ENCODE results near the gene MPIG6B. TPM values are rescaled to one million over a fixed set of nuclear protein-coding genes. Genes with fewer than 3 reads are reported as not detected.

MPIG6B gene
- total and polyA plus RNA-seq, 11 donors: 0.17 to 1.00 (median 0.34) TPM; not detected in 2

GRCh38 chr6:31687860-31688693 lies 35.1 kb upstream of the MPIG6B start:
- H3K4me1 ChIP-seq: peaks cover 0 to 5% (median 0%) of the 10 kb centered on the region in 12 donors
- DNase-seq: peak in 1 of 5 donors; percentile 55
- H3K27ac ChIP-seq: no peak overlapping the region
- ATAC-seq: no peak
- peaks cover 0 to 90% (median 80%) of the 10 kb centered on the region in 9 donors for H3K36me3 ChIP-seq
- intact Hi-C loops (cut with DNase I): loop anchor here in 4 of 10 donors (10.0 kb wide), 3 partner anchors 77 to 267 kb away; partner anchors contain the start of genes NELFE (in 3 of the 4), SKIC2 (in 3 of the 4), NEU1 (in 1 of the 4) and SAPCD1 (in 1 of the 4)
- WGBS, 4 donors: 79 to 84% (median 81%) methylated on average over 14 of the region's 14 CpGs
- TF ChIP-seq POLR2A (IDR thresholded peaks at IDR 0.05) (no peak), CTCF (IDR thresholded peaks at IDR 0.05) (no peak)
- no peaks in the 10 kb centered on the region for H3K9me3 ChIP-seq
- H3K4me3 ChIP-seq: no peak overlapping the region
- no peaks in the 10 kb centered on the region for H3K27me3 ChIP-seq

- H3K36me3 ChIP-seq: peaks cover 0 to 96% (median 92%) of the 10 kb centered on the region in 9 donors
- intact Hi-C loops (cut with DNase I): loop anchor here in 4 of 10 donors (10.0 kb wide), 3 partner anchors 75 to 265 kb away; partner anchors contain the start of genes NELFE (in 3 of the 4), SKIC2 (in 3 of the 4), NEU1 (in 1 of the 4) and SAPCD1 (in 1 of the 4)
- H3K9me3 ChIP-seq: no peaks in the 10 kb centered on the region
- TF ChIP-seq POLR2A (IDR thresholded peaks at IDR 0.05): no peak
- peak in 5 of 12 donors; percentile 9 to 39 (median 29) for TF ChIP-seq CTCF (IDR thresholded peaks at IDR 0.05)
- ATAC-seq (no peak), DNase-seq (peak in 1 of 5 donors; percentile 36)
- H3K4me1 ChIP-seq: peaks cover 0 to 5% (median 0%) of the 10 kb centered on the region in 12 donors
- H3K27me3 ChIP-seq: no peaks in the 10 kb centered on the region
- H3K4me3 ChIP-seq: no peak overlapping the region
- WGBS, 4 donors: 76 to 83% (median 80%) methylated on average over 11 of the region's 11 CpGs
- H3K27ac ChIP-seq: no peak overlapping the region
Observed at GRCh38 chr6:31689249-31690110, 33.7 kb upstream of the MPIG6B start.

- H3K36me3 ChIP-seq: peaks cover 0 to 100% (median 99%) of the 10 kb centered on the region in 9 donors
- 47 to 72% (median 57%) methylated on average over 9 to 10 of the region's 10 CpGs for WGBS, 4 donors
- DNase-seq: peak in 1 of 5 donors; percentile 22
Observed at GRCh38 chr6:31690231-31691077, 32.7 kb upstream of the MPIG6B start.

More at GRCh38 chr6:31690231-31691077, 32.7 kb upstream of the MPIG6B start:
- H3K27me3 ChIP-seq: no peaks in the 10 kb centered on the region
- intact Hi-C loops (cut with DNase I): no loop called here
- no peaks in the 10 kb centered on the region for H3K9me3 ChIP-seq
- peak in 2 of 4 donors; percentile 15 to 45 for ATAC-seq
- no peak overlapping the region for H3K4me3 ChIP-seq
- peaks cover 0 to 5% (median 0%) of the 10 kb centered on the region in 12 donors for H3K4me1 ChIP-seq
- TF ChIP-seq CTCF (IDR thresholded peaks at IDR 0.05): no peak
- no peak for TF ChIP-seq POLR2A (IDR thresholded peaks at IDR 0.05)
- no peak overlapping the region for H3K27ac ChIP-seq

Data from heart left ventricle (tissue), 16 donors.